SK-N-SH (cell line): ENCODE measurements around the gene HHATL.

ENCODE experiments used
- GABPA ChIP-seq: IDR thresholded peaks from 2 replicates; pipeline ENCODE4 v1.4.0; 2012; ENCODE audit warnings: low read depth, mild to moderate bottlenecking
- TF ChIP-seq, protein P1 (sequence below): fragments of 200-600 bp; sonication (generic); IDR thresholded peaks from 2 replicates; pipeline ENCODE4 v1.6.1; 2017; ENCODE audit warnings: antibody characterized with exemption, mild to moderate bottlenecking, moderate library complexity

DNA sequence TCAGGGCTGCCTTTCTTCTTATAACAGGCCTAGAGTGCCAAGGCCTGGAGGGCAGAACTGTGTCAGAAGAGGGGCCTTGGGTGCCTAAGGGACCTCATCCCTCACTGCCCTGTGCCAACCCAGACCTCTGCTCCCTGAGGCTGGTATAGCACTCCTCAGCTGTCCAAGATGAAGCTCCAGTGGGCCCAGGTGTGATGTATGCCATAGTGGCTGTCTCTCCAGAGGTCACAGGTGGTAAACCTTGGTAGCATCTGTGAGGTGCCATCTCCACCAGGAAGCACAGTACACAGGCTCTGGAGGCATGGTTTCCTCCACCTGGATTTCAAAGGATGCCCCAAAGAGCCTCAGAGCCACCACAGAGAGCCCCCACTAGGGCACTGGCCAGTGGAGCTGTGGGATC lies 29.5 kb downstream of the HHATL start:
- TF ChIP-seq GABPA: no peak
- TF ChIP-seq, protein P1, sequence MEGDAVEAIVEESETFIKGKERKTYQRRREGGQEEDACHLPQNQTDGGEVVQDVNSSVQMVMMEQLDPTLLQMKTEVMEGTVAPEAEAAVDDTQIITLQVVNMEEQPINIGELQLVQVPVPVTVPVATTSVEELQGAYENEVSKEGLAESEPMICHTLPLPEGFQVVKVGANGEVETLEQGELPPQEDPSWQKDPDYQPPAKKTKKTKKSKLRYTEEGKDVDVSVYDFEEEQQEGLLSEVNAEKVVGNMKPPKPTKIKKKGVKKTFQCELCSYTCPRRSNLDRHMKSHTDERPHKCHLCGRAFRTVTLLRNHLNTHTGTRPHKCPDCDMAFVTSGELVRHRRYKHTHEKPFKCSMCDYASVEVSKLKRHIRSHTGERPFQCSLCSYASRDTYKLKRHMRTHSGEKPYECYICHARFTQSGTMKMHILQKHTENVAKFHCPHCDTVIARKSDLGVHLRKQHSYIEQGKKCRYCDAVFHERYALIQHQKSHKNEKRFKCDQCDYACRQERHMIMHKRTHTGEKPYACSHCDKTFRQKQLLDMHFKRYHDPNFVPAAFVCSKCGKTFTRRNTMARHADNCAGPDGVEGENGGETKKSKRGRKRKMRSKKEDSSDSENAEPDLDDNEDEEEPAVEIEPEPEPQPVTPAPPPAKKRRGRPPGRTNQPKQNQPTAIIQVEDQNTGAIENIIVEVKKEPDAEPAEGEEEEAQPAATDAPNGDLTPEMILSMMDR: no peak
